ENCODE data around the gene LSM14B. TPM values are rescaled to one million over a fixed set of nuclear protein-coding genes. Genes with fewer than 3 reads are reported as not detected.

LSM14B gene
- total RNA-seq, 2 experiments from 2014 or later = 42.4 to 42.8 TPM

GRCh38 chr20:62151835-62152364 is 29.6 kb downstream of the LSM14B start:
- Mint-ChIP-seq H3K27me3 (ENCODE audit: low read depth) (no peaks in the 10 kb centered on the region), H3K9me3 (ENCODE audit: insufficient read depth) (peaks cover 3% of the 10 kb centered on the region), H3K27ac (no peak overlapping the region), H3K4me3 (no peak overlapping the region), H3K4me1 (ENCODE audit: low read depth) (peaks cover 3% of the 10 kb centered on the region), H3K36me3 (ENCODE audit: low read depth) (peaks cover 34% of the 10 kb centered on the region)
- DNase-seq = no peak
- ChIA-PET CTCF (no interaction called here), POLR2A (no interaction called here)
- no peak for ATAC-seq

GRCh38 chr20:62155428-62156253 is 33.4 kb downstream of the LSM14B start:
- POLR2A ChIA-PET = no interaction called here
- H3K36me3 Mint-ChIP-seq (ENCODE audit: low read depth) = peaks cover 43% of the 10 kb centered on the region
- H3K9me3 Mint-ChIP-seq (ENCODE audit: insufficient read depth) = peaks cover 3% of the 10 kb centered on the region
- H3K4me3 Mint-ChIP-seq = no peak overlapping the region
- H3K27me3 Mint-ChIP-seq (ENCODE audit: low read depth) = no peaks in the 10 kb centered on the region
- CTCF ChIA-PET = interaction anchor here (1.1 kb wide), 2 partner anchors 11 to 145 kb away, joined by 4 to 5 read pairs; no protein-coding TSS in a partner anchor
- no peak overlapping the region for H3K27ac Mint-ChIP-seq
- H3K4me1 Mint-ChIP-seq (ENCODE audit: low read depth) = peaks cover 15% of the 10 kb centered on the region
- ATAC-seq = no peak
- no peak for DNase-seq

- peaks cover 3% of the 10 kb centered on the region for H3K9me3 Mint-ChIP-seq (ENCODE audit: insufficient read depth)
- no peak for DNase-seq
- H3K27ac Mint-ChIP-seq = no peak overlapping the region
- H3K4me1 Mint-ChIP-seq (ENCODE audit: low read depth) = peaks cover 16% of the 10 kb centered on the region
- ATAC-seq = no peak
- CTCF ChIA-PET = interaction anchor here (1.1 kb wide), 2 partner anchors 12 to 145 kb away, joined by 4 to 5 read pairs; no protein-coding TSS in a partner anchor
- H3K4me3 Mint-ChIP-seq = no peak overlapping the region
- no peaks in the 10 kb centered on the region for H3K27me3 Mint-ChIP-seq (ENCODE audit: low read depth)
- H3K36me3 Mint-ChIP-seq (ENCODE audit: low read depth) = peaks cover 46% of the 10 kb centered on the region
- POLR2A ChIA-PET = interaction anchor here (0.5 kb wide), 1 partner anchor 256 kb away, joined by 3 read pairs; no protein-coding TSS in a partner anchor
These were observed 33.9 kb downstream of the LSM14B start for GRCh38 chr20:62156254-62156556.

GRCh38 chr20:62156592-62157386 is 34.5 kb downstream of the LSM14B start:
- H3K27me3 Mint-ChIP-seq (ENCODE audit: low read depth) = no peaks in the 10 kb centered on the region
- peaks cover 3% of the 10 kb centered on the region for H3K9me3 Mint-ChIP-seq (ENCODE audit: insufficient read depth)
- H3K4me3 Mint-ChIP-seq = no peak overlapping the region
- peaks cover 16% of the 10 kb centered on the region for H3K4me1 Mint-ChIP-seq (ENCODE audit: low read depth)
- POLR2A ChIA-PET = interaction anchor here (0.5 kb wide), 1 partner anchor 257 kb away, joined by 3 read pairs; no protein-coding TSS in a partner anchor
- H3K36me3 Mint-ChIP-seq (ENCODE audit: low read depth) = peaks cover 47% of the 10 kb centered on the region
- ATAC-seq (peak; percentile 85), DNase-seq (peak; percentile 79)
- no peak overlapping the region for H3K27ac Mint-ChIP-seq
- CTCF ChIA-PET = interaction anchor here (1.1 kb wide), 2 partner anchors 12 to 146 kb away, joined by 4 to 5 read pairs; no protein-coding TSS in a partner anchor

GRCh38 chr20:62157387-62158087 is 35.3 kb downstream of the LSM14B start:
- no peaks in the 10 kb centered on the region for H3K27me3 Mint-ChIP-seq (ENCODE audit: low read depth)
- CTCF ChIA-PET = no interaction called here
- no peak for ATAC-seq
- H3K4me1 Mint-ChIP-seq (ENCODE audit: low read depth) = peaks cover 16% of the 10 kb centered on the region
- DNase-seq = no peak
- no peak overlapping the region for H3K27ac Mint-ChIP-seq
- H3K4me3 Mint-ChIP-seq = no peak overlapping the region
- peaks cover 3% of the 10 kb centered on the region for H3K9me3 Mint-ChIP-seq (ENCODE audit: insufficient read depth)
- peaks cover 41% of the 10 kb centered on the region for H3K36me3 Mint-ChIP-seq (ENCODE audit: low read depth)
- POLR2A ChIA-PET = no interaction called here

- no peaks in the 10 kb centered on the region for H3K27me3 Mint-ChIP-seq (ENCODE audit: low read depth)
- DNase-seq (no peak), ATAC-seq (no peak)
- H3K9me3 Mint-ChIP-seq (ENCODE audit: insufficient read depth) = peaks cover 3% of the 10 kb centered on the region
- peaks cover 16% of the 10 kb centered on the region for H3K4me1 Mint-ChIP-seq (ENCODE audit: low read depth)
- peaks cover 36% of the 10 kb centered on the region for H3K36me3 Mint-ChIP-seq (ENCODE audit: low read depth)
- CTCF ChIA-PET = no interaction called here
- H3K4me3 Mint-ChIP-seq = no peak overlapping the region
- H3K27ac Mint-ChIP-seq = no peak overlapping the region
- POLR2A ChIA-PET = no interaction called here
These were observed 35.8 kb downstream of the LSM14B start for GRCh38 chr20:62158088-62158400.

- DNase-seq (no peak), ATAC-seq (no peak)
- Mint-ChIP-seq H3K27ac (no peak overlapping the region), H3K9me3 (ENCODE audit: insufficient read depth) (peaks cover 1% of the 10 kb centered on the region), H3K27me3 (ENCODE audit: low read depth) (no peaks in the 10 kb centered on the region), H3K4me1 (ENCODE audit: low read depth) (peaks cover 16% of the 10 kb centered on the region), H3K36me3 (ENCODE audit: low read depth) (peaks cover 33% of the 10 kb centered on the region), H3K4me3 (no peak overlapping the region)
- CTCF ChIA-PET = no interaction called here
- POLR2A ChIA-PET = no interaction called here
These were observed 36.3 kb downstream of the LSM14B start for GRCh38 chr20:62158541-62158940.

GRCh38 chr20:62159052-62159451 is 36.8 kb downstream of the LSM14B start:
- no peak for DNase-seq
- POLR2A ChIA-PET = no interaction called here
- CTCF ChIA-PET = no interaction called here

GRCh38 chr20:62159839-62160238 is 37.6 kb downstream of the LSM14B start:
- Mint-ChIP-seq H3K27ac (peak overlapping the region; percentile 73), H3K4me3 (no peak overlapping the region), H3K4me1 (ENCODE audit: low read depth) (peaks cover 16% of the 10 kb centered on the region), H3K9me3 (ENCODE audit: insufficient read depth) (no peaks in the 10 kb centered on the region), H3K36me3 (ENCODE audit: low read depth) (peaks cover 27% of the 10 kb centered on the region), H3K27me3 (ENCODE audit: low read depth) (no peaks in the 10 kb centered on the region)
- ChIA-PET POLR2A (no interaction called here), CTCF (no interaction called here)
- no peak for ATAC-seq
- DNase-seq = peak; percentile 50

More at GRCh38 chr20:62159052-62159451, 36.8 kb downstream of the LSM14B start:
- Mint-ChIP-seq H3K4me3 (no peak overlapping the region), H3K4me1 (ENCODE audit: low read depth) (peaks cover 16% of the 10 kb centered on the region), H3K36me3 (ENCODE audit: low read depth) (peaks cover 33% of the 10 kb centered on the region), H3K27ac (no peak overlapping the region), H3K9me3 (ENCODE audit: insufficient read depth) (no peaks in the 10 kb centered on the region), H3K27me3 (ENCODE audit: low read depth) (no peaks in the 10 kb centered on the region)
- no peak for ATAC-seq

- no peak overlapping the region for H3K27ac Mint-ChIP-seq
- H3K4me1 Mint-ChIP-seq (ENCODE audit: low read depth) = peaks cover 16% of the 10 kb centered on the region
- no peak overlapping the region for H3K4me3 Mint-ChIP-seq
- CTCF ChIA-PET = no interaction called here
- DNase-seq (no peak), ATAC-seq (no peak)
- H3K36me3 Mint-ChIP-seq (ENCODE audit: low read depth) = peaks cover 28% of the 10 kb centered on the region
- no peaks in the 10 kb centered on the region for H3K9me3 Mint-ChIP-seq (ENCODE audit: insufficient read depth)
- POLR2A ChIA-PET = no interaction called here
- H3K27me3 Mint-ChIP-seq (ENCODE audit: low read depth) = no peaks in the 10 kb centered on the region
These were observed 38.0 kb downstream of the LSM14B start for GRCh38 chr20:62160253-62160652.

- Mint-ChIP-seq H3K4me3 (no peak overlapping the region), H3K36me3 (ENCODE audit: low read depth) (peaks cover 25% of the 10 kb centered on the region), H3K27me3 (ENCODE audit: low read depth) (no peaks in the 10 kb centered on the region), H3K9me3 (ENCODE audit: insufficient read depth) (no peaks in the 10 kb centered on the region), H3K27ac (no peak overlapping the region), H3K4me1 (ENCODE audit: low read depth) (peaks cover 16% of the 10 kb centered on the region)
- no peak for DNase-seq
- ChIA-PET POLR2A (no interaction called here), CTCF (no interaction called here)
- ATAC-seq = no peak
These were observed 38.6 kb downstream of the LSM14B start for GRCh38 chr20:62160876-62161275.

- no peak for DNase-seq
- Mint-ChIP-seq H3K36me3 (ENCODE audit: low read depth) (peaks cover 30% of the 10 kb centered on the region), H3K27me3 (ENCODE audit: low read depth) (no peaks in the 10 kb centered on the region), H3K27ac (no peak overlapping the region), H3K4me3 (no peak overlapping the region), H3K4me1 (ENCODE audit: low read depth) (peaks cover 16% of the 10 kb centered on the region), H3K9me3 (ENCODE audit: insufficient read depth) (no peaks in the 10 kb centered on the region)
- ATAC-seq = no peak
- POLR2A ChIA-PET = no interaction called here
- CTCF ChIA-PET = no interaction called here
These were observed 39.1 kb downstream of the LSM14B start for GRCh38 chr20:62161347-62161746.

Measured in activated CD8-positive, alpha-beta T cell treated with anti-CD3 and anti-CD28 coated beads, Interleukin-2, amount 10 ng/mL, durations not matched to agents 7 days and 5 days (primary cell).